Adipose tissue (tissue), 3 donors: ENCODE measurements around the gene ZNF488. TPM values are rescaled to one million over a fixed set of nuclear protein-coding genes. Genes with fewer than 3 reads are reported as not detected.

Experiments used
- H3K27ac ChIP-seq: one replicate; pipeline ENCODE4 v1.5.1; 2013; ENCODE audit warnings: low read depth, low read length
- WGBS, 3 donors: extraction: QIAGEN DNeasy Blood & Tissue Kit; methylation state at CpG; one replicate each; pipeline ENCODE4 v1.1.7; 2013; 5-methylcytosine and 5-hydroxymethylcytosine counted together
- polyA plus RNA-seq, 3 donors: library from polyadenylated mRNA; stranded (reverse); fragments of 200-250 nt; gene quantifications; one replicate each; pipeline ENCODE4 v1.2.3, GENCODE V29; 2013
- donor health status: healthy with polysubstance abuse.
- donor health status: Bipolar disorder and iron deficiency.
- donor health status: healthy.

ZNF488 gene
- polyA plus RNA-seq, 3 donors, result 0.06 TPM; not detected in 1

DNA sequence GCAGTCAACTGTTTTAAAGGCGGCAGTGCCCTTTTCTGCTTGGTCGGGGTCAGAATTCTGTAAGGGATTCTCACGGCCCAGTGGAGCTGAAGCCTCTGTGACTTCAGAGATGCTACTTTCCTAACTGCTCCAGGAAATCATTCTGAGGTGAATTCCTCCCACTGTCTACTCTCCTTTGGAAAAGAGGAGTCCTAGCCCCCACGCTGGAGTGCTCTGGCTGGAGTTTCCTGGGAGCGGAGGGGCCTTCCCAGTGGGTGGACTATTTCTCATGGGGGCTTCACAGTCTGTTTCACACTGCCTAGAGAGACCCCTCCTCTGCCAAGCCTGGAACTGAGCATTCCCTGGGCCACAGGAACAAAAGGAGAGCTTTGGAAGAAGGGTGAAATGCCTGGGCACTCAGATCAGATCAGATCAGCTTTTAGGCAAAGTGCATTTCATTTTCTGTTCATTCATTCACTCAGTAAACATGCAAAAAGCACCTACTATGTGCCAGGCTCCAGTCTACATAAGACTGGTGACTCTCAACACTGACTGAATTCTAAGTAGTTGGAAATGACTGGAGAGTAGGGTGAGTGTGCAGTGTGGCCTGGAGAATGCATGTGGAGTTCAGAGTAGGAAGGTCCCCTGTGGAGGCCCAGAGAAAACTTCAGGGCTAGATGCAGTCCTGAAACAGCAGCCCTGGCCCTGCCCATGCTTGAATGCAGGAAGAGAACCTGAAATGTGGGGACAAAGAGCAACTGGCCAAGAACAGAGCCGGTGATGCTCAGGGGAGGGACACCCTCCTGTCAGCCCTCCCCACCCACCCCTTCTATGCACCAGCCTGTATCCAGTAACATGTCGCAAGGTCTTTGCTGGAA is 12.2 kb downstream of the ZNF488 start:
- H3K27ac ChIP-seq, result no peak overlapping the region
- WGBS, 3 donors, result 83 to 89% (median 83%) methylated on average over 7 of the region's 7 CpGs

DNA sequence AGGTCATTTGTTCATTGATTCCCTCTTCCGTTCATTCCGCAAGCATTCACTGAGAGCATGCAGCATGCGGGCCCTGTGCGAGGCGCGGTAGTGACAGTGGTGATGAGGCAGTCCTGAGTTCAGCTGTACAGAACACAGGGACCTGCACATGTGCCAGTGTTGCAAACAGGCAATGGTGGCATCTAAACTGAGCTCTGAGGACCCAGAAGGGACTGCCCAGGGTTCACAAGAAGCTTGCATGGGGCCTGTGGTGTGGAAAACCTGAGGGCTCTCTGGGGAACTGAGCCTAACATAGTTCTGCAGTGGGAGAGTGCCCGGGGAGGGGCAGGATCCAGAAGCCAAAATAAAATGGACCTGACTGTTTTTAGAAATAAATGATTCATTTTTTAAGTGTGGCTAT is 13.2 kb downstream of the ZNF488 start:
- no peak overlapping the region for H3K27ac ChIP-seq
- WGBS, 3 donors, result 91 to 94% (median 92%) methylated on average over 7 of the region's 7 CpGs

GRCh38 chr10:47370015-47370767 is 13.9 kb downstream of the ZNF488 start:
- WGBS, 3 donors, result 94 to 97% (median 96%) methylated on average over 11 of the region's 11 CpGs
- H3K27ac ChIP-seq, result no peak overlapping the region

- WGBS, 3 donors, result 74 to 91% (median 84%) methylated on average over 9 of the region's 9 CpGs
- H3K27ac ChIP-seq, result no peak overlapping the region
Measured at GRCh38 chr10:47369251-47369894, 14.7 kb downstream of the ZNF488 start.

DNA sequence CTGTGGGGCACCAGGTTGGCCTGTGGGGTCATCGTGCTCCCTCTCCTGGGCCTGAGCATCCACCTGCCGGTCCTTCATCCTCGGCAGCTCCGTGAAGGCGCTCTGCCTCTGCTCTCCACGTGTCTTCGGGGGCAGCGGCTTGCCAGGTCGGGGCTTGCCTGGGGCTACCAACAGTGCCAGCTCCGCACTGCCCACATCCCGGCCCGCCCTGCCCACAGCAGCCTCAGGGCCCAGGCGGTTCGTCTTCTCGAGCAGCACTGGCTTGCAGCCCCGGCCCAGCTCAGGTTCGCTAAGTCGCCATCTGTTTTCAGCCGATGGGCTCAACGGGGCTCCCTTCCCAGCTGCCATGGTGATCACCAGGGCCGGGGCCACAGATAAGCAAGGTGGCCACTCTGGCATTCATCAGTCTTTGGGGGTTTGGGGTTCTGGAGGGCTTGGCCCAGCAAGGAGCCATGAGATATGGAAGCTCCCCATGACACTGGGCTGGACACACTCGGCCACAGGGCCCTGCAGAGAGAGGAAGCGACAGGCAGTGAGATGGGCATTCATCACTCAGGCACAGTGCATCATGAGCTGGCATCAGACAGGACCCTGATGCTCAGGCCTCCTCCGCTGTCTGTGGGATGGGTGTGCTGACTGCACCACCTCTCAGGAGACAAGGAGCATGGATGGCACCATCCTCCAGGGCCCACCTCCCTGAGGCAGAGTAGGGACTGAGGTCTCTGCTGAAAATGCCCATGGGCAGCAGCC is 15.5 kb downstream of the ZNF488 start:
- 91 to 96% (median 93%) methylated on average over 24 of the region's 24 CpGs for WGBS, 3 donors

DNA sequence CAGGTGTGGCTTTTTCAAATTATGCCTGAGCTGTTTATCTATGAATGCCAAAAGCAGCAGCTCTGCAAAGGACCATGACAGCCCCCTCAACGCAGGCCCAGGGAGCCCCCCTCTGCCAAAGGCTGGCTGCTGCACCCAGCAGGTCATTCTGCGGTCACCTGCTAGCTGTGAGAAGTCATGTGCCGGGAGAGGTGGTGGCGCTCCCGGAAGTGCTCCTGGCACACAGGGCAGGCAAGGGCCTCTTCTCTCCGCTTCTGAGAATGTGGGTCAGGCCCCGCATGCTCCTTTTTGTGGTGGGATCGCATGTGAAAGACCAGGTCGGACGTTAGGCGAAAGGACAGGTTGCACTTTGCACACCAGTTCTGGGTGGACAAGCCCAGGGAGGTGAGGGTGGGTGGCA is 16.4 kb downstream of the ZNF488 start:
- 89 to 92% (median 92%) methylated on average over 11 of the region's 11 CpGs for WGBS, 3 donors
- H3K27ac ChIP-seq, result no peak overlapping the region

More for the DNA sequence above, 15.5 kb downstream of the ZNF488 start:
- H3K27ac ChIP-seq, result no peak overlapping the region

DNA sequence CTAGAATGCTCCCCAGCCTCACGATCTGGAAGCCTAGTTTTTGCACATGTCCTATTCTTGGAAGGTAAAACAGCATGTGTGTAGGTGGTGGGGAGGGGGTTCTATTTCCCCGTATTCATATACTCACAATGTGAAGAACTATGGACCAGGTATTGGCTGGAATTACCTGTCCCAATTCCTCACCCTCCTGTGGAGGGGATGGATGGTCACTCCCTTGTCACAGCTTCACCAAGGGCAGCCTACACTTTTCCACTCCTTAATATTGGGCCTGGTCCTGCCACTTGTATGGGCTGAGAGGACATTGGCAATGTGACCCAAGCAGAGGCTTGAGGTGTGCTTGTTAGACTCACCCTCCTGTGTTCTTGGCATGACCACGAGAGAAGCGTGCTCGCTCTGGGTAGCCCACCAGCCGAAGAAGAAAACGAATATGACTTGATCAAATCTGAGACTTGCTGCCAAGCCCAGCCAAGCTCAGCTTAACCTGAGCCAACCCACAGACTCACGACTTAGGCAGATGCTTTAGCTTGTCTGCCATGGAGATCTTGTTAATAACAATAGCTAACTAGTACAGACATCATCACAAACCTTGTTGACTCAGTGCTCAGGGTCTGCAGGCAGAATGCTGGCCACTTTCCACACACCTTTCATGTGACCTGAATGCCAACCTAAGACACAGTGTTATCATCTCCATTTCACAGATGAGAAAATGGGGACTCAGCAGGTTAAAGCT is 17.2 kb downstream of the ZNF488 start:
- no peak overlapping the region for H3K27ac ChIP-seq
- WGBS, 3 donors, result 84 to 90% (median 89%) methylated on average over 8 of the region's 8 CpGs

DNA sequence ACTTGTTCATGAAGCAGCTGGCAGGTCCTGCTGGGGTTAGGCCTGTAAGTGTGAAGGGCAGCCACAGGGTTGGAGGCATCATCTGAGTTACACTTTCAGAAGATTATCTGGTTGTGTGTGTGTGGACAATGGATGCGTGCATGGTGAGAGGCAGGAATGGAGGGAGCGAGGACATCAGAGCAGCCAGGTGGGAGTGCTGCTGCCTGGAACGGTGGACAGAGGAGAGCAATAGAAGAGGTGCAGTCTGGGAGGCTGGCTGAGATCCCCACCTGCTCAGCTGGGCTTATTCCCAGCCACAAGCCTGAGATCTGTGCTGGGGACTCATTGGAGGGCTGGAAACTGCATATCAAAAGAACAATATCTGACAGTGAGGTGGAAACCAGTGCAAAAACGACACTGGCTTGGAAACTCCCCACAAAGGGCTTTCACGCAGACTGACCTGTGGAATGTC is 17.9 kb downstream of the ZNF488 start:
- WGBS, 3 donors, result 52 to 82% (median 81%) methylated on average over 5 of the region's 5 CpGs
- H3K27ac ChIP-seq, result no peak overlapping the region

DNA sequence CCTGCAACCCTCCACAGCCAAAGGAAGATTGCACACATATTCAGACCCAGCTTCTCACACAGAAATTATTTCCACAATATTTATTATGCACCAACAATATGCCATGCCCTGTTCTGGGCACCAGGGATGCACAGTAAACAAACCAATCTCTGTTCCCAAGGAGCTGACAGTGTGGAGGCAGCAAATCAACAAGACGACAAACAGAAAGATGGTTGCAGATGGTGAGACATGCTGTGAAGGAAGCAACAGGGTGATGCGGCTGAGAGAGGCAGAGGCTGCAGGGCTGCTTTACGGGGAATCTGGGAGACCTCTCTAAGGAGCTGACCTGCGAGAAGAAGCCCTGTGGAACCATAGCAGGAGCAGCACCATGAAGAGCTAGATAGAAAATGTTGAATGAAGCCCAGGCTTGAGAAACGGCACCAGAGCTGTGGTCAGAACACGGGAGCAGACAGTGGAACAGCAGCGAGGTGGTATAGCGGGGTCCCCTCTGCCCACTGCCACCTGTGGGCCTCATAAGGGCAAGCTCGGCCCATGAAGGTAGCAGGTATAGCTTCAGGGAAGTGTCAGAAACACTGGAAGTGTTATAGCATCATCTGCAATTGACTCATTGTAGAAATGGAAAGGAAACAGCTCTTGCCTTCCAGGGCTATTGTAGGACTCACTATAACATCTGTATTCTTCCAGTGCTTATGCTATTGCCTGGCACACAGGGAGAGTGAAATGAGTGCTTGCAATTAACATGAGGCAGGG is 18.5 kb downstream of the ZNF488 start:
- H3K27ac ChIP-seq, result no peak overlapping the region
- 90 to 96% (median 93%) methylated on average over 9 of the region's 9 CpGs for WGBS, 3 donors

DNA sequence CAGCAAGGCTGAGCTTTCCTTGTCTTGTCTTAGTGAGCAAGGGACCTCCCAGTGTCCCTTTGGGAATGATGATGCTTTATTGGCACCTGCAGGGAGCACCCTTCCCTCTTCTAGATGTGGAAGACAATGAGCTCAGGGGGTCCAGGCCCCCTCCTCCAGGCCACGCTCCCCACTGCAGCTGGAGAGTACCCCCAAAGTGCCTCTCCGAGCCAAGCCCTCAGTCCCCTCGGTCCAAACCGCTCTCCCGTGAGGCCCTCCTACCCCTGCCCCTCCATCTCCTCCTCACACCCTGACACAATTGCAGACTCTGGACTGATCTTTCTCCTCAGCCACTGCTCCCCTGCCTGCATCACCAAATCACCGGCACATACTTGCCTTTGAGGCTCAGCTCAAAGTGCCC is 19.2 kb downstream of the ZNF488 start:
- 91 to 93% (median 91%) methylated on average over 6 of the region's 6 CpGs for WGBS, 3 donors
- H3K27ac ChIP-seq, result no peak overlapping the region

- WGBS, 3 donors, result 39 to 80% (median 77%) methylated on average over 4 of the region's 4 CpGs
- H3K27ac ChIP-seq, result no peak overlapping the region
Measured at GRCh38 chr10:47364366-47364765, 19.7 kb downstream of the ZNF488 start.

- no peak overlapping the region for H3K27ac ChIP-seq
- 51 to 87% (median 84%) methylated on average over 3 of the region's 3 CpGs for WGBS, 3 donors
Measured at GRCh38 chr10:47363781-47364180, 20.3 kb downstream of the ZNF488 start.

- WGBS, 3 donors, result 87 to 92% (median 91%) methylated on average over 3 of the region's 3 CpGs
- H3K27ac ChIP-seq, result no peak overlapping the region
Measured at GRCh38 chr10:47362199-47362598, 21.9 kb downstream of the ZNF488 start.

DNA sequence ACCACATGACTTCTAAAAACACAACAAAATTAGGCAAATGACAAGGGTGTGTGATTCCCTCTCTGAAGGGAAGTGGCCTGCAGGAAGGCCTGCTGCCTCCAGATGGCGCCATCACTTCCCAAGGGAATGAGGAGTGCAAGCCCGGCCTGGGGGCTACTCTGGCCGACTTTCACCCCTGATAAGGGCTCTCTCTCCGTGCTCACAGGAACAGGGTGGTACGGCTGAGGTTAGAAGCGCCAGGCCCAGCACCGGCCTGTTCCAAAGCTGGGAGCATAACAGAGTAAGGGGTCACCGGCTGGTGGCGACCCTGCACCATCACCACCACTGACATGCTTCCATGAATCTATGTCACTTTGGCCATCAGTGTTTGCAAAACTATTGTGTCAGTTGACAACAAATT is 22.8 kb downstream of the ZNF488 start:
- no peak overlapping the region for H3K27ac ChIP-seq
- 50 to 62% (median 60%) methylated on average over 9 of the region's 9 CpGs for WGBS, 3 donors

GRCh38 chr10:47360419-47361040 is 23.6 kb downstream of the ZNF488 start:
- WGBS, 3 donors, result 83 to 85% (median 84%) methylated on average over 14 of the region's 14 CpGs
- no peak overlapping the region for H3K27ac ChIP-seq

GRCh38 chr10:47359626-47360418 is 24.3 kb downstream of the ZNF488 start:
- WGBS, 3 donors, result 55 to 88% (median 79%) methylated on average over 4 of the region's 4 CpGs
- H3K27ac ChIP-seq, result no peak overlapping the region
